GM13977 (cell line): ENCODE results near the gene ACAP1.
"Not testable (repeated sequence)": the region's sequence is repeated elsewhere in the genome, so short reads cannot be mapped to it uniquely, and the experiment has no call there.

Experiments used
- DNase-seq: peaks from one replicate; pipeline ENCODE4 v3.0.0; 2012; ENCODE audit warnings: low spot score
- CTCF ChIP-seq: IDR thresholded peaks from 2 replicates; pipeline ENCODE4 v1.5.1; 2012; ENCODE audit warnings: mild to moderate bottlenecking, control low read depth; ENCODE audit not compliant: insufficient read depth; ENCODE audit errors: extremely low read depth, missing control alignments
- in situ Hi-C: fragments of 300-500 bp; cut with MboI; formaldehyde crosslinking; loops from one replicate; pipeline ENCODE4 v1.12.0; 2022; ENCODE audit warnings: low sequenced_read_pairs, low pct_unique_long_range_greater_than_20kb, mixed read lengths, inconsistent platforms; ENCODE audit not compliant: unreplicated experiment

The ACAP1 gene

GRCh38 chr17:7329374-7329996, 6.8 kb upstream of the ACAP1 start:
- in situ Hi-C loops = no loop called here
- peak; percentile 99 for DNase-seq
- TF ChIP-seq CTCF = peak; percentile 4

GRCh38 chr17:7329997-7330637, 6.2 kb upstream of the ACAP1 start:
- in situ Hi-C loops = no loop called here
- DNase-seq = peak; percentile 90
- TF ChIP-seq CTCF = no peak

- TF ChIP-seq CTCF = no peak
- in situ Hi-C loops = no loop called here
- DNase-seq = no peak
Measured at GRCh38 chr17:7330638-7331015, 5.7 kb upstream of the ACAP1 start.

- no peak for TF ChIP-seq CTCF
- DNase-seq = no peak
- in situ Hi-C loops = no loop called here
Measured at GRCh38 chr17:7332111-7332510, 4.2 kb upstream of the ACAP1 start.

GRCh38 chr17:7332600-7333069, 3.7 kb upstream of the ACAP1 start:
- DNase-seq, in situ Hi-C loops: not testable (repeated sequence)

- no peak for TF ChIP-seq CTCF
- in situ Hi-C loops = no loop called here
- no peak for DNase-seq
Measured at GRCh38 chr17:7334938-7335538, 1.3 kb upstream of the ACAP1 start.

- in situ Hi-C loops, DNase-seq: not testable (repeated sequence)
Measured at GRCh38 chr17:7335765-7336164, 564 bp upstream of the ACAP1 start.

- DNase-seq, in situ Hi-C loops: not testable (repeated sequence)
Measured at GRCh38 chr17:7337600-7337999, 1.3 kb downstream of the ACAP1 start.
